ENCODE results near the gene FAM107B. TPM values are rescaled to one million over a fixed set of nuclear protein-coding genes. Genes with fewer than 3 reads are reported as not detected.

The FAM107B gene
- total RNA-seq, 1 experiment from 2014 or later: 158 TPM

DNA sequence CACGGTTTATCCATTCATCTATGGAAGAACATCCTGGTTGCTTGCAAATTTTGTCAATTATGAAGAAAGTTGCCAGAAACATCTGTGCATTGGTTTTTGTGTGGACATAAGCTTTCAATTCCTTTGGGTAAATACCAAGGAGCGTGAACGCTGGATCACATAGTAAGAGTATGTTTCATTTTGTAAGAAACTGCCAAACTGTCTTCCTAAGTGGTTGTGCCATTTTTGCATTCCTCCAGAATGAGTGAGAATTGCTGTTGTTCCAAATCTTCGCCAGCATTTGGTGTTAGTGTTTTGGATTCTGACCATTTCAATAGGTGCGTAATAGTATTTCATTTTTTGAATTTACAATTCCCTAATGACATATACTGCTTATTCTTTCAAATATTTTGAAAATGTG lies 288.7 kb downstream of the FAM107B start:
- Histone ChIP-seq H3K36me3 (ENCODE audit: insufficient read depth, low read length) (no peaks in the 10 kb centered on the region), H3K9ac (ENCODE audit: low read length) (no peak overlapping the region), H3K4me1 (ENCODE audit: low read length) (no peaks in the 10 kb centered on the region), H4K20me1 (ENCODE audit: insufficient read depth, low read depth, low read length) (no peaks in the 10 kb centered on the region), H3K4me2 (ENCODE audit: low read depth, low read length, poor library complexity, severe bottlenecking) (no peak overlapping the region), H3K27me3 (ENCODE audit: low read length) (no peaks in the 10 kb centered on the region), H3K79me2 (ENCODE audit: low read length) (no peaks in the 10 kb centered on the region), H3K27ac (ENCODE audit: low read length) (no peak overlapping the region), H3K9me2 (replicated peaks; ENCODE audit: insufficient read depth, low read length) (no peaks in the 10 kb centered on the region), H3K4me3 (ENCODE audit: low read length) (no peak overlapping the region), H3K9me3 (ENCODE audit: low read length) (no peaks in the 10 kb centered on the region), H2AFZ (ENCODE audit: low read length) (no peak overlapping the region)
- no peak for DNase-seq

DNA sequence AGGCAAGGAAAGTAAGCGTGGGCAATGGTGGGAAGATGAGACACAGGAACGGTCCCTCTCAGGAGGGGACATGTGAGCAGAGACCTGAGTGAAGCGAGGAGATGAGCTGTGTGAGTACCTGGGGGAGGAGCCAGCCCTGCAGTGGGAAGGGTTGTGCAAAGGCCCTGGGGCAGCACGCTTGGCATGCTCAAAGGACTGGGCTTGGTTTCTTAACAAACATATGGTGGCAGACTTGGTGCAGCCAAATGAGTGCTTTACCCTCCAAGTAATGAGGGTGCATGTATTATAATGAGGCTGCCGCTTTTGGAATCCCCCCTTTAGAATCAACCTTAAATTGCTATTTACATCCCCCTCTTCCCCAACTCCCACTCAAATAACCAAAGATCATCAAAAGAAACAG lies 291.3 kb downstream of the FAM107B start:
- Histone ChIP-seq H2AFZ (ENCODE audit: low read length) (no peak overlapping the region), H3K79me2 (ENCODE audit: low read length) (no peaks in the 10 kb centered on the region), H3K9me2 (replicated peaks; ENCODE audit: insufficient read depth, low read length) (no peaks in the 10 kb centered on the region), H3K27ac (ENCODE audit: low read length) (no peak overlapping the region), H4K20me1 (ENCODE audit: insufficient read depth, low read depth, low read length) (no peaks in the 10 kb centered on the region), H3K9me3 (ENCODE audit: low read length) (no peaks in the 10 kb centered on the region), H3K4me2 (ENCODE audit: low read depth, low read length, poor library complexity, severe bottlenecking) (no peak overlapping the region), H3K9ac (ENCODE audit: low read length) (no peak overlapping the region), H3K36me3 (ENCODE audit: insufficient read depth, low read length) (no peaks in the 10 kb centered on the region), H3K4me3 (ENCODE audit: low read length) (no peak overlapping the region), H3K27me3 (ENCODE audit: low read length) (no peaks in the 10 kb centered on the region), H3K4me1 (ENCODE audit: low read length) (no peaks in the 10 kb centered on the region)
- no peak for DNase-seq

DNA sequence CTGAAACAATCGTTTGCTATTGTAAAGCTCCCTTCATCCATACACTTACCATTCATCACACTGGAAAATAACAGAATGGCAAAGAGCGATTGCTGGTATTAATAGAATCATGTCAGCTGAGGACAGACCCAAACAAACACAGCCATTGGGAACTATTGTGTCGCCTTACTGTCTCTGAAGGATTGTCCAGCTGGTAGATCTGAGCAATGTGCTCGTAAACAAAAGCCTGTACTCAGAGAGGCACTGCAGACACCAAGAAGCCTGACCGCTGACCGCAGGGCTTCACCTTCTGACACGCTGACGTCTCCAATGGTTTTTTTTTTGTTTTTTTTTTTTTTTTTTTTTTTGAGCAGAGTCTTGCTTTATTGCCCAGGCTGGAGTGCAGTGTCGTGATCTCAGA lies 292.9 kb downstream of the FAM107B start:
- Histone ChIP-seq H2AFZ (ENCODE audit: low read length) (no peak overlapping the region), H3K9me2 (replicated peaks; ENCODE audit: insufficient read depth, low read length) (no peaks in the 10 kb centered on the region), H3K4me3 (ENCODE audit: low read length) (no peak overlapping the region), H3K4me2 (ENCODE audit: low read depth, low read length, poor library complexity, severe bottlenecking) (no peak overlapping the region), H3K9me3 (ENCODE audit: low read length) (no peaks in the 10 kb centered on the region), H3K27me3 (ENCODE audit: low read length) (no peaks in the 10 kb centered on the region), H3K9ac (ENCODE audit: low read length) (no peak overlapping the region), H4K20me1 (ENCODE audit: insufficient read depth, low read depth, low read length) (no peaks in the 10 kb centered on the region), H3K79me2 (ENCODE audit: low read length) (no peaks in the 10 kb centered on the region), H3K4me1 (ENCODE audit: low read length) (no peaks in the 10 kb centered on the region), H3K27ac (ENCODE audit: low read length) (no peak overlapping the region), H3K36me3 (ENCODE audit: insufficient read depth, low read length) (no peaks in the 10 kb centered on the region)
- no peak for DNase-seq

DNA sequence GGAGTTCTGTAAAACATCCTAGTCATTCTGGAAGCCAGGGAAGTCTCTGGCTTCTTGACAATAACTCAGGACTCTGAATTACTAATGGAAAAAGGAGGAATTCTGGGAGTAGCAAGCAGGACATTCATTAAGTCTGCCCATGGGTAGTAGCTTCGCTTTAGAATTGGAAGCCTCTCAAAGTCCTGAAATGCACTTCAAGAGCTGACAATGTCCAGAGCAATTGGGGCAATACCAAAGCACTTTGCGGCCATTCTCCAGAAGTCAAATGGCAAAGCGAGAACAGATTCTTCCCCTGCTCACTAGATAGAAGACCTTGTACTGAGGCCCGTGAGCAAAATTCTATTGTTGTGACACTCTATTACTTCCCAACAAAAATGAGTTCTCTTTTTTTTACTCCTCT lies 293.7 kb downstream of the FAM107B start:
- Histone ChIP-seq H3K4me1 (ENCODE audit: low read length) (no peaks in the 10 kb centered on the region), H3K27me3 (ENCODE audit: low read length) (no peaks in the 10 kb centered on the region), H3K79me2 (ENCODE audit: low read length) (no peaks in the 10 kb centered on the region), H3K36me3 (ENCODE audit: insufficient read depth, low read length) (no peaks in the 10 kb centered on the region), H3K4me2 (ENCODE audit: low read depth, low read length, poor library complexity, severe bottlenecking) (no peak overlapping the region), H2AFZ (ENCODE audit: low read length) (no peak overlapping the region), H3K4me3 (ENCODE audit: low read length) (no peak overlapping the region), H3K9ac (ENCODE audit: low read length) (no peak overlapping the region), H3K9me2 (replicated peaks; ENCODE audit: insufficient read depth, low read length) (no peaks in the 10 kb centered on the region), H3K9me3 (ENCODE audit: low read length) (no peaks in the 10 kb centered on the region), H4K20me1 (ENCODE audit: insufficient read depth, low read depth, low read length) (no peaks in the 10 kb centered on the region), H3K27ac (ENCODE audit: low read length) (no peak overlapping the region)
- DNase-seq: no peak

DNA sequence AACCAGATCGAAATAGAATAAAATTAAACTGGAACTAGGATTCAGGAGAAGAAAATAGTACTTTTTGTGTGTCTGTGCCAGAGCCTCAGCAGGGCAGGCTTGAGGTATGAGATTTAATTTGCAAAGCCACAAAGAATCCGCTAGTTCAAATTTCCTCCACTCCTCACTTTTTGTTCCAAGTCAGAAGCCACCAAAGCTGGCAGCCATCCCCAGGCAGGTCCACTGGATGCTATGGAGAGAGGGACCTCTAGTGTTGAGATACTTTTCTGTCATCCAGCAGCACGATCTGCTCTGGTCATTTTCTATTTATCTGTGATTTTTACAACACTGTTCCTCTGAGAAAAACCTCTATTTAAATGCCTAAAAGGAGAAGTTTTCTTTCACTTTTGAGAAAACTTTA lies 296.1 kb downstream of the FAM107B start:
- Histone ChIP-seq H3K9me3 (ENCODE audit: low read length) (no peaks in the 10 kb centered on the region), H3K4me2 (ENCODE audit: low read depth, low read length, poor library complexity, severe bottlenecking) (no peak overlapping the region), H3K4me1 (ENCODE audit: low read length) (no peaks in the 10 kb centered on the region), H3K27me3 (ENCODE audit: low read length) (no peaks in the 10 kb centered on the region), H3K9ac (ENCODE audit: low read length) (no peak overlapping the region), H2AFZ (ENCODE audit: low read length) (no peak overlapping the region), H3K27ac (ENCODE audit: low read length) (no peak overlapping the region), H3K36me3 (ENCODE audit: insufficient read depth, low read length) (no peaks in the 10 kb centered on the region), H4K20me1 (ENCODE audit: insufficient read depth, low read depth, low read length) (no peaks in the 10 kb centered on the region), H3K4me3 (ENCODE audit: low read length) (no peak overlapping the region), H3K79me2 (ENCODE audit: low read length) (no peaks in the 10 kb centered on the region), H3K9me2 (replicated peaks; ENCODE audit: insufficient read depth, low read length) (no peaks in the 10 kb centered on the region)
- DNase-seq: peak; percentile 58

DNA sequence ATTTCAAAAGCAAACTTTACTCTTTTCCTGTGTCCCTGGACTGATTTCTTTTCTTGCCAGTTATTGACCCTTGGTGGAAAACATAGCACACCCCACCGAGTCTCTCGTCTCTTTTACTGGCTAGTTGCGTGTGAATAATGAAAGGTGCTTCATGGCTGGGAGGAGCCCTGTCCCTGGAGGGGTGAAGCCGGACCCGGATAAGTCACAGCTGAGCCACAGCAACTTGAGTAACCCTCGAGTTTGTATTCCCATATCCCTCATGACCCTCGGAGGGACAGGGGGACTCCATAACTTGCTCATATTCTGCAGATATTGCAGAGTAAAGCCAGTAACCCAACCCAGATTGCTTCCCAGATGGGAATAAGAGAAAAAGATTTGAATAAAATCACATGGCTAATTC lies 296.5 kb downstream of the FAM107B start:
- H4K20me1 ChIP-seq (ENCODE audit: insufficient read depth, low read depth, low read length): no peaks in the 10 kb centered on the region
- no peaks in the 10 kb centered on the region for H3K79me2 ChIP-seq (ENCODE audit: low read length)
- no peak overlapping the region for H3K4me2 ChIP-seq (ENCODE audit: low read depth, low read length, poor library complexity, severe bottlenecking)
- no peak overlapping the region for H2AFZ ChIP-seq (ENCODE audit: low read length)
- H3K27ac ChIP-seq (ENCODE audit: low read length): no peak overlapping the region
- H3K9me2 ChIP-seq (replicated peaks; ENCODE audit: insufficient read depth, low read length): no peaks in the 10 kb centered on the region
- no peaks in the 10 kb centered on the region for H3K36me3 ChIP-seq (ENCODE audit: insufficient read depth, low read length)
- H3K9ac ChIP-seq (ENCODE audit: low read length): no peak overlapping the region
- H3K9me3 ChIP-seq (ENCODE audit: low read length): no peaks in the 10 kb centered on the region
- no peaks in the 10 kb centered on the region for H3K4me1 ChIP-seq (ENCODE audit: low read length)
- no peak overlapping the region for H3K4me3 ChIP-seq (ENCODE audit: low read length)
- no peak for DNase-seq
- H3K27me3 ChIP-seq (ENCODE audit: low read length): no peaks in the 10 kb centered on the region

DNA sequence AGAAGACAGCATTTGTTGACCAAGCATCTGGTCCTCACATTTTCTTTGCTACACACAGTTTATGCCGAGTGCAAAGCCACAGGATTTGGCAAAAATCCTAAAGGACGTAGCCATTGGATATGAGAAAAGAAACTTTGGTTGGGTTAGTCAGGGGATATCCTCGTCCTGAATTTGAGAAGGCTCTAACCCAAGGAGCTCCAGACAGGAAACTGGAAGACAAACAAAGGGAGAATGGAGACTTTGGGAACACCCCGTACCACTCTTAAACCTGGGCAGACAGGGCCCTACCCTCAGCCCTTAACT lies 297.3 kb downstream of the FAM107B start:
- H3K4me1 ChIP-seq (ENCODE audit: low read length): no peaks in the 10 kb centered on the region
- H3K36me3 ChIP-seq (ENCODE audit: insufficient read depth, low read length): no peaks in the 10 kb centered on the region
- no peak for DNase-seq
- no peaks in the 10 kb centered on the region for H3K9me3 ChIP-seq (ENCODE audit: low read length)
- H3K9ac ChIP-seq (ENCODE audit: low read length): no peak overlapping the region
- no peaks in the 10 kb centered on the region for H4K20me1 ChIP-seq (ENCODE audit: insufficient read depth, low read depth, low read length)
- no peaks in the 10 kb centered on the region for H3K27me3 ChIP-seq (ENCODE audit: low read length)
- H3K9me2 ChIP-seq (replicated peaks; ENCODE audit: insufficient read depth, low read length): no peaks in the 10 kb centered on the region
- H3K27ac ChIP-seq (ENCODE audit: low read length): no peak overlapping the region
- no peak overlapping the region for H3K4me2 ChIP-seq (ENCODE audit: low read depth, low read length, poor library complexity, severe bottlenecking)
- H3K4me3 ChIP-seq (ENCODE audit: low read length): no peak overlapping the region
- no peaks in the 10 kb centered on the region for H3K79me2 ChIP-seq (ENCODE audit: low read length)
- no peak overlapping the region for H2AFZ ChIP-seq (ENCODE audit: low read length)

DNA sequence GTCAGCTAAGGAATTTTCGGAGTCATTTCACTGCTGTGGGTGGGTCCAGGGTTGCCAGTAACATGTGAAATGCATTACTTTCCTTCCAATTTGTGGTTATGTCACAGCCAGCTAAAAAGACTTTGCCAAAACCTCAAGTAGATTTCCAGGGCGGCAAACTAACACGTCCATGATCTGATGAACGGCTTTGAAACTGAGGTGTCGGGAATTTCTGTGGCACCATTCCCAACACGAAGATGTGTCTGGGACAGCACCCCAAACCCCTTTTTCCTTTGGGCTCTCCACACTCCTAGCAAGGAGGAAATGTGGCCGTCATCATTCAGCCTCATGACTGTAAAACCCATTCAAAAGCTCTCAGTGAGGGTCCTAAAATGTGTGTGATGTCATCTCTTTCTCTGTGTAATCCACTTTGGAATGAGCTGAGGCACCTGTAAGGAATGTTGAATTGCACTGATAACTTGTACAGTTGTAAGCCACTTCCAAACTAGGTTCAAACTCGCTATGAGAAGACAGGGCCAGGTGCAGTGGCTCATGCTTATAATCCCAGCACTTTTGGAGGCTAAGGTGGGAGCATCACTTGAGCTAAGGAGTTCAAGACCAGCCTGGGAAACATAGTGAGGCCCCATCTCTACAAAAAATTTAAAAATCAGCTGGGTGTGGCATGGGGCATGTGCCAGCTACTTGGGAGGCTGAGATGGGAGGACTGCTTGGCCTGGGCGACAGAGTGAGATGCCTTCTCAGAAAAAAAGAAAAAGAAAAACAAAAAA lies 297.9 kb downstream of the FAM107B start:
- Histone ChIP-seq H3K4me2 (ENCODE audit: low read depth, low read length, poor library complexity, severe bottlenecking) (no peak overlapping the region), H4K20me1 (ENCODE audit: insufficient read depth, low read depth, low read length) (no peaks in the 10 kb centered on the region), H3K9me2 (replicated peaks; ENCODE audit: insufficient read depth, low read length) (no peaks in the 10 kb centered on the region)

DNA sequence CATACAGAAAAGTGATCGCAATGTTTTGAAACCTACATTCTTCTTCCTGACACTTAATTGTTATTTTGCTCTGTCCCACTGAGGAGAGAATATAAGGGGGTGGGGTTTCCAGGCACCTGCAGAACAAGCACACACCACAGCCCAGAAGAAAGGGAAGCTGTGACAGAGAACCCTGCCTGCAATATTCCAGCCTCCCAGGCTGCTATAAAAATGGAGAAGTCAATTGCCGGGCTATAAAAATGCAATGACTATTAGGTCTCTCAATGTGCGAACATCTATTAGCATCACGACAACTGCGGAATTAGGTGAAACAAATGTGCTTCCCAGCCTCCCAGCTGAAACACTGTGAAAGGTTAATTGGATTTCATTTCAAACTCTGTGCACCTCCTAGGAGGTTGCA lies 298.7 kb downstream of the FAM107B start:
- Histone ChIP-seq H3K4me3 (ENCODE audit: low read length) (no peak overlapping the region), H3K27ac (ENCODE audit: low read length) (no peak overlapping the region), H2AFZ (ENCODE audit: low read length) (no peak overlapping the region), H3K9ac (ENCODE audit: low read length) (no peak overlapping the region), H3K27me3 (ENCODE audit: low read length) (no peaks in the 10 kb centered on the region), H3K9me3 (ENCODE audit: low read length) (no peaks in the 10 kb centered on the region), H3K4me1 (ENCODE audit: low read length) (no peaks in the 10 kb centered on the region), H3K36me3 (ENCODE audit: insufficient read depth, low read length) (no peaks in the 10 kb centered on the region), H3K79me2 (ENCODE audit: low read length) (no peaks in the 10 kb centered on the region), H3K4me2 (ENCODE audit: low read depth, low read length, poor library complexity, severe bottlenecking) (no peak overlapping the region), H4K20me1 (ENCODE audit: insufficient read depth, low read depth, low read length) (no peaks in the 10 kb centered on the region), H3K9me2 (replicated peaks; ENCODE audit: insufficient read depth, low read length) (no peaks in the 10 kb centered on the region)
- DNase-seq: no peak

More for the DNA sequence above, 297.9 kb downstream of the FAM107B start:
- H3K4me1 ChIP-seq (ENCODE audit: low read length): no peaks in the 10 kb centered on the region
- H3K27ac ChIP-seq (ENCODE audit: low read length): no peak overlapping the region
- no peak overlapping the region for H3K9ac ChIP-seq (ENCODE audit: low read length)
- no peaks in the 10 kb centered on the region for H3K9me3 ChIP-seq (ENCODE audit: low read length)
- no peaks in the 10 kb centered on the region for H3K27me3 ChIP-seq (ENCODE audit: low read length)
- no peak overlapping the region for H3K4me3 ChIP-seq (ENCODE audit: low read length)
- no peak overlapping the region for H2AFZ ChIP-seq (ENCODE audit: low read length)
- no peaks in the 10 kb centered on the region for H3K36me3 ChIP-seq (ENCODE audit: insufficient read depth, low read length)
- no peaks in the 10 kb centered on the region for H3K79me2 ChIP-seq (ENCODE audit: low read length)
- DNase-seq: no peak

Data from Karpas-422 (cell line).